Endothelial cell of umbilical vein (primary cell): ENCODE data around the gene AGBL4. TPM values are rescaled to one million over a fixed set of nuclear protein-coding genes. Genes with fewer than 3 reads are reported as not detected.

ENCODE experiments used
- BruUV-seq: library from RNA; stranded (reverse); fragments of 400-500 nt; replicated peaks from 2 replicates; lab custom pipeline; 2021; lab: Mats Ljungman, UMichigan
- CTCF ChIA-PET: fragments of 300-600, 350-600 bp; sonication (Branson Sonifier 250); formaldehyde crosslinking; loops from one replicate; lab custom pipeline; 2021; ENCODE audit warnings: antibody characterized with exemption, inconsistent platforms; lab: Charles Lee
- POLR2A ChIA-PET: fragments of 300-600, 350-600 bp; sonication (Branson Sonifier 250); formaldehyde crosslinking; loops from one replicate; lab custom pipeline; 2021; ENCODE audit warnings: antibody characterized with exemption, inconsistent platforms; lab: Charles Lee
- DNase-seq: peaks from one replicate; pipeline ENCODE4 v3.0.0-alpha.2; 2011; ENCODE audit warnings: low read depth, low spot score
- FAIRE-seq: peaks from 2 replicates; lab custom pipeline; 2011; peaks lifted over from hg19 to GRCh38; lab: Jason Lieb, UNC
- H2AFZ ChIP-seq: 2 replicates; pipeline ENCODE4 v1.6.0; 2012; ENCODE audit warnings: low read depth, low read length, control low read depth, inconsistent platforms
- H3K27ac ChIP-seq: 2 replicates; pipeline ENCODE4 v1.5.1; 2011; ENCODE audit warnings: low read depth, mild to moderate bottlenecking, control low read depth, low read length, moderate library complexity; ENCODE audit not compliant: insufficient read depth
- H3K27me3 ChIP-seq, 2 experiments: 2 replicates each; pipeline versions ENCODE4 v1.6.0 to v1.6.1; 2011; ENCODE audit warnings: low read length in 2 of 2, mixed read lengths in 1 of 2; ENCODE audit not compliant: control insufficient read depth in 2 of 2, insufficient read depth in 2 of 2
- H3K36me3 ChIP-seq, 2 experiments: 2 replicates in 1 of 2; 3 replicates in 1 of 2; pipeline ENCODE4 v1.5.1; 2011; ENCODE audit warnings: low read length in 2 of 2, mild to moderate bottlenecking in 1 of 2, moderate library complexity in 1 of 2; ENCODE audit not compliant: control insufficient read depth in 2 of 2, insufficient read depth in 2 of 2; ENCODE audit errors: extremely low read depth in 1 of 2
- H3K4me1 ChIP-seq: 3 replicates; pipeline ENCODE4 v1.5.1; 2011; ENCODE audit warnings: mild to moderate bottlenecking, low read length; ENCODE audit not compliant: control insufficient read depth, insufficient read depth; ENCODE audit errors: extremely low read depth
- H3K4me2 ChIP-seq: 2 replicates; pipeline ENCODE4 v1.6.1; 2011; ENCODE audit warnings: low read length, control low read depth, mixed read lengths; ENCODE audit not compliant: insufficient read depth
- H3K4me3 ChIP-seq, 3 experiments: fragments of 200-600 bp in 1 of 3; sonication (generic), shearing (Covaris generic) in 1 of 3; replicated peaks in 1 of 3; 2 replicates each; pipeline ENCODE4 v1.5.1; 2011 to 2016; ENCODE audit warnings: control low read depth in 3 of 3, low read length in 3 of 3, mild to moderate bottlenecking in 2 of 3, inconsistent platforms in 1 of 3, low read depth in 1 of 3, moderate library complexity in 1 of 3; ENCODE audit not compliant: insufficient read depth in 1 of 3
- H3K79me2 ChIP-seq: 2 replicates; pipeline ENCODE4 v1.6.0; 2012; ENCODE audit warnings: low read length, inconsistent platforms; ENCODE audit not compliant: control insufficient read depth, insufficient read depth
- H3K9ac ChIP-seq: replicated peaks from 2 replicates; pipeline ENCODE3; 2011; ENCODE audit warnings: low read length, control low read depth; ENCODE audit not compliant: insufficient read depth; ENCODE audit errors: extremely low read depth
- H3K9me1 ChIP-seq: replicated peaks from 3 replicates; pipeline ENCODE4 v1.6.0; 2011; ENCODE audit warnings: mild to moderate bottlenecking, low read length; ENCODE audit not compliant: control insufficient read depth, insufficient read depth; ENCODE audit errors: extremely low read depth
- H3K9me3 ChIP-seq: replicated peaks from 2 replicates; pipeline ENCODE4 v1.5.1; 2012; ENCODE audit warnings: low read length, inconsistent platforms; ENCODE audit not compliant: control insufficient read depth, insufficient read depth
- H4K20me1 ChIP-seq: replicated peaks from 2 replicates; pipeline ENCODE3; 2011; ENCODE audit warnings: mild to moderate bottlenecking, low read length; ENCODE audit not compliant: control insufficient read depth, insufficient read depth; ENCODE audit errors: extremely low read depth
- EZH2 ChIP-seq: IDR thresholded peaks from 2 replicates; pipeline ENCODE4 v1.6.1; 2012; ENCODE audit warnings: borderline replicate concordance, low read depth, mild to moderate bottlenecking, moderate library complexity, low read length, inconsistent platforms; ENCODE audit not compliant: severe bottlenecking
- FOS ChIP-seq: IDR thresholded peaks from 2 replicates; pipeline ENCODE4 v1.6.1; 2011; ENCODE audit warnings: mild to moderate bottlenecking, low read length, moderate library complexity, borderline replicate concordance; ENCODE audit not compliant: insufficient read depth
- GATA2 ChIP-seq: IDR thresholded peaks from 2 replicates; pipeline ENCODE4 v1.7.0; 2011; ENCODE audit warnings: low read depth, mild to moderate bottlenecking, moderate library complexity, mixed read lengths, low read length; ENCODE audit not compliant: insufficient read length, insufficient read depth
- JUN ChIP-seq: IDR thresholded peaks from 2 replicates; pipeline ENCODE4 v1.6.1; 2011; ENCODE audit warnings: borderline replicate concordance, low read depth; ENCODE audit not compliant: insufficient read length, insufficient read depth
- MAX ChIP-seq: IDR thresholded peaks from 2 replicates; pipeline ENCODE4 v1.6.1; 2011; ENCODE audit not compliant: insufficient read depth, insufficient read length
- MYC ChIP-seq: IDR thresholded peaks from one replicate; pipeline ENCODE4 v1.6.1; 2011; ENCODE audit warnings: mild to moderate bottlenecking, low read depth, low read length
- POLR2A ChIP-seq: IDR thresholded peaks from 2 replicates; pipeline ENCODE4 v1.6.1; 2012; ENCODE audit warnings: low read depth, mild to moderate bottlenecking, control low read depth, low read length
- POLR2AphosphoS5 ChIP-seq: IDR thresholded peaks from 2 replicates; pipeline ENCODE4 v1.6.1; 2012; ENCODE audit warnings: low read depth, mild to moderate bottlenecking, control low read depth, low read length, moderate library complexity; ENCODE audit not compliant: insufficient read depth
- dilution Hi-C: fragments of 300-500 bp; cut with MboI; formaldehyde crosslinking; loops from one replicate; pipeline ENCODE4 v1.15.0; 2019; ENCODE audit warnings: low sequenced_read_pairs; ENCODE audit not compliant: extremely low pct_ligation_motif_present
- intact Hi-C: fragments of 100-400 bp; cut with micrococcal nuclease; formaldehyde crosslinking; loops from one replicate; pipeline ENCODE4 v1.10.0; 2022
- polyA plus RNA-seq, 4 experiments: library from polyadenylated mRNA; depleted of rRNA in 3 of 4; stranded (reverse) in 3 of 4; unstranded in 1 of 4; fragments of >200 nt; gene quantifications; 2 replicates each; pipeline versions ENCODE4 v1.2.1 to v1.2.3, GENCODE V29; 2011 to 2012; ENCODE audit warnings: missing spikeins in 1 of 4
- total RNA-seq: library from RNA; stranded (reverse); gene quantifications from 2 replicates; pipeline ENCODE4 v1.2.3, GENCODE V29; 2021
- TF ChIP-seq, protein P1 (sequence below), 2 donors: IDR thresholded peaks; 1 replicate in 1 of 2; 2 replicates in 1 of 2; pipeline ENCODE4 v1.5.1; 2011; ENCODE audit warnings: low read length in 2 of 2, mild to moderate bottlenecking in 2 of 2, moderate library complexity in 2 of 2, control low read depth in 1 of 2, inconsistent platforms in 1 of 2, low read depth in 1 of 2; ENCODE audit not compliant: insufficient read depth in 1 of 2; ENCODE audit errors: extremely low read depth in 1 of 2

AGBL4 gene
- total and polyA plus RNA-seq, 2 donors (not counting 3 experiments of a cell fraction or from before 2014, with no cell fraction given), result not detected

GRCh38 chr1:49251019-49251784 is 772.6 kb downstream of the AGBL4 start:
- Histone ChIP-seq H3K9me1 (no peaks in the 10 kb centered on the region), H2AFZ (no peak overlapping the region), H3K79me2 (no peaks in the 10 kb centered on the region), H3K4me1 (no peaks in the 10 kb centered on the region), H3K4me2 (no peak overlapping the region), H3K36me3 (no peaks in the 10 kb centered on the region), H3K27me3 (no peaks in the 10 kb centered on the region), H3K9ac (no peak overlapping the region), H3K9me3 (peaks cover 6% of the 10 kb centered on the region), H3K4me3 (no peak overlapping the region), H4K20me1 (no peaks in the 10 kb centered on the region), H3K27ac (no peak overlapping the region)
- TF ChIP-seq JUN (no peak), GATA2 (no peak), EZH2 (no peak), MAX (no peak), MYC (no peak), POLR2AphosphoS5 (no peak), FOS (no peak), POLR2A (no peak)
- TF ChIP-seq, protein P1, sequence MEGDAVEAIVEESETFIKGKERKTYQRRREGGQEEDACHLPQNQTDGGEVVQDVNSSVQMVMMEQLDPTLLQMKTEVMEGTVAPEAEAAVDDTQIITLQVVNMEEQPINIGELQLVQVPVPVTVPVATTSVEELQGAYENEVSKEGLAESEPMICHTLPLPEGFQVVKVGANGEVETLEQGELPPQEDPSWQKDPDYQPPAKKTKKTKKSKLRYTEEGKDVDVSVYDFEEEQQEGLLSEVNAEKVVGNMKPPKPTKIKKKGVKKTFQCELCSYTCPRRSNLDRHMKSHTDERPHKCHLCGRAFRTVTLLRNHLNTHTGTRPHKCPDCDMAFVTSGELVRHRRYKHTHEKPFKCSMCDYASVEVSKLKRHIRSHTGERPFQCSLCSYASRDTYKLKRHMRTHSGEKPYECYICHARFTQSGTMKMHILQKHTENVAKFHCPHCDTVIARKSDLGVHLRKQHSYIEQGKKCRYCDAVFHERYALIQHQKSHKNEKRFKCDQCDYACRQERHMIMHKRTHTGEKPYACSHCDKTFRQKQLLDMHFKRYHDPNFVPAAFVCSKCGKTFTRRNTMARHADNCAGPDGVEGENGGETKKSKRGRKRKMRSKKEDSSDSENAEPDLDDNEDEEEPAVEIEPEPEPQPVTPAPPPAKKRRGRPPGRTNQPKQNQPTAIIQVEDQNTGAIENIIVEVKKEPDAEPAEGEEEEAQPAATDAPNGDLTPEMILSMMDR (IDR thresholded peaks at IDR 0.05; ENCODE audit: extremely low read depth in 1 of 2, insufficient read depth in 1 of 2, low read depth in 1 of 2, low read length in 2 of 2), result no peak
- DNase-seq, result no peak
- ChIA-PET CTCF (no interaction called here), POLR2A (no interaction called here)
- BruUV-seq, result no TSS peak
- no peak for FAIRE-seq
- dilution Hi-C loops, result no loop called here
- intact Hi-C loops, result no loop called here
